SHP77 treated with DMSO at 0.1 percent for 48 hours (cell line): ENCODE data around the gene CHPF.

Experiments used
- DNase-seq: peaks from one replicate; lab custom pipeline; 2025; lab: John Stamatoyannopoulos, UW

The CHPF gene

GRCh38 chr2:219551441-219552381 lies 8.1 kb upstream of the CHPF start:
- no peak for DNase-seq

DNA sequence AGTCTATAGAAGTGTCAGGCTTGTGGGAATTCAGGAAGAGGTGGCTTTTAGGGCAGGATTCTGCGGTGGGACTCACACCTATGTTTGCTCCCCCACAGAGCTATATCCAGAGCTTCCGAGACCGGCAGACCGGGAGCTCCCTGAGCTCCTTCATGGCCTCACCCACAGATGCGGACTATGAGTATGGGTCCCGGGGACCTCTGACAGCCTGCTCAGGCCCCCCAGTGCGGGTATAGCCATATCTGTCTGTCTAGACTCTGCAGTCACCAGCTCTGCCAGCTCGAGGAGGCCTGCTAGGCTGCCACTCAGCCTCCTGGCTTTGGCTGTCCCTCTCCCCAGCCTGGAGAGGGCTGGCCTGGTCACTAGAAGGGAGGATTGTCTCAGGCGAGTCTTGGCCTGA lies 6.0 kb upstream of the CHPF start:
- no peak for DNase-seq

GRCh38 chr2:219548990-219549389 lies 5.4 kb upstream of the CHPF start:
- DNase-seq = no peak

GRCh38 chr2:219547621-219548020 lies 4.0 kb upstream of the CHPF start:
- no peak for DNase-seq

- DNase-seq = no peak
Observed at GRCh38 chr2:219545943-219546352, 2.3 kb upstream of the CHPF start.

GRCh38 chr2:219545295-219545942 lies 1.8 kb upstream of the CHPF start:
- no peak for DNase-seq

GRCh38 chr2:219544567-219544966 lies 958 bp upstream of the CHPF start:
- DNase-seq = no peak

GRCh38 chr2:219542931-219543595 lies 546 bp downstream of the CHPF start:
- no peak for DNase-seq

GRCh38 chr2:219541611-219542180 lies 1.9 kb downstream of the CHPF start:
- DNase-seq = peak; percentile 72

DNA sequence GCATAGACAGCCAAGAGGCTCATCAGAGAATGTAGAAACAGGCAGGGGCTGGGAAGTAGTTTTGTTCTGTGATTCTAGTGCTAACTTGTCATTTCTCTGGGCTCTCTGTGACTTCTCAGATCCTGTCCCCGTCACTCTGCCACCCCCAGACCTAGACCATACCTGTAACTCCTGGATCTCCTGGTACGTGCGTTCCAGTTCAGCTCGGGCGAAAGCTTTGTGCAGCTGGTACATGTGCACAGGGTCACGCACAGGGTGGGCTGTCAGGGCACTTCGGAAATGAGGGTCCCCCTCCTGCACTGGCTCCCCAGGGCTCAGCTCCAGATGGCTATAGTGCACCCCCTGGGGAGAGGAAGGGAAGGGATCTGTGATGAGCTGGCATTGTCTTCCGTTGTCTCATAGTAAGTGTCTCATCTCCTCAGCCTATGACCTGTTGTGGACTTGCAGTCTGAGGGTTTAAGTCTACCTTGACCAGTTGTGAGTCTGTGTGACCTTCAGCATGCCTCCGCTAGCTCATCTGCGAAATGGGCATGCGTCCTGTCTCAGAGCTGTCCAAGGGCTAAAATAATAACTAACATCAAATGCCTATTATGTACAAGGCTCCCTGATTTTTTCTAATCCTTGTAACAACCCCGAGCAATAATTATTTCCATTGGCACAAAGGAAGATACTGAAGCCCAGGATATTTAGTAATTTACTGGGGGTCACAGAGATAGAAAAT lies 2.7 kb downstream of the CHPF start:
- DNase-seq = no peak

DNA sequence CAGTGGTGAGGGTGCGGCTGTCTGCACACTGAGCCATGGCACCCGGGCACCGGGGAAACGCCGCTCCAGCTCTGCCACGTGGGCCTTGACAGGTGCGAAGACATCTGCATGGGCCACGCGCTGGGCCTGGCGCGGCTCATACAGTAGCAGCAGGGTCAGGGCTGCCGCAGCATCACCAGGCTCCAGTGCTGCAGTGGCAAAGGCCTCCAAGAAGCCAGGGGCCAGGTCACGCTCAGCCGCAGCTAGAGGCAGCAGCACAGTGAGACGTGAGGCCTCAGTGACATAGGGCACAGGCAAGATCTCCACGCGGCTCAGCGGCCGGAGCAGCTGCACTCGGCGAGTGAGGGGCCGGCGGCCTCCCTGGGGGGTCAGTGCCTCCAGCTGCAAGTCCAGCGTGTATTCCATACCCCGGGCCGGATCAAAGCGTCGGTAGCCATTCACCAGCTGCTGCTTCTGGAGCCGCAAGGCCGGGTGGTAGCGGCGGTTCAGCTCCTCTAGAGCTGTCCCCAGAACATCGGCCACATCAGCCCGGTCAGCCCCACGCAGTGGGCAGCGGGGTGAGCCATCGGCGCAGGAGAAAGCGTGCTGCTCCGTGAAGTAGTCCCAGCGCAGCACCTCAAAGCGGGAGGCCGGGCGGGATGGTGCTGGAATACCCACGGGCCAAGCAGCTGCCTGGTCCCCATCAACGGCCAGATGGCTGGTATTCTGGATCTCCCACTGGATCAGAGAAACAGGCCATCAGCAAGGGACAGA lies 3.5 kb downstream of the CHPF start:
- DNase-seq = no peak

- DNase-seq = no peak
Observed at GRCh38 chr2:219538956-219539788, 4.4 kb downstream of the CHPF start.

- no peak for DNase-seq
Observed at GRCh38 chr2:219538504-219538951, 5.1 kb downstream of the CHPF start.

GRCh38 chr2:219537657-219538488 lies 5.7 kb downstream of the CHPF start:
- DNase-seq = no peak

GRCh38 chr2:219536967-219537366 lies 6.6 kb downstream of the CHPF start:
- no peak for DNase-seq

DNA sequence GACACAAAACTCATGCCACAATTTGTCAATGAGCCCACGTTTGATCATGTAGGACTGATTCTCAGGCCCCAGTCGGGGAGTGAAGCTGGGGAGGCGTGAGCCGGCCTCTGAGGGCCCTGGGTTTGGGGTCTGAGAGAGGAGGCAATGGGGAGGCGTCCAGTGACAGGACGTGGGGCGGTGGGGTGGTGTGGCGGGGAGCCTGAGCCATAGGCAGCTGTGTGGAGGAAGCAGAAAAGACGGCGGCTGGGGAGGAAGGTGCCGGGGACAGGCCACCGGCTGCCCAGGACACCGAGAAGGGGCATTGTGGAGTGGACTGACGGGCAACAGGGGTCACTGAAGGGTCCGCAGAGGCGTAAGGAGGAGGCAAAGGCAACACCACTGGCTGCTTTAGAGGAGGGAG lies 7.2 kb downstream of the CHPF start:
- DNase-seq = no peak

- DNase-seq = no peak
Observed at GRCh38 chr2:219533930-219534661, 9.5 kb downstream of the CHPF start.

- no peak for DNase-seq
Observed at GRCh38 chr2:219532378-219532649, 11.3 kb downstream of the CHPF start.
